Esophagus muscularis mucosa (tissue), 4 donors: ENCODE results near the gene KCNH1. TPM values are rescaled to one million over a fixed set of nuclear protein-coding genes. Genes with fewer than 3 reads are reported as not detected.
"Not testable (repeated sequence)": the region's sequence is repeated elsewhere in the genome, so short reads cannot be mapped to it uniquely, and the experiment has no call there.

Experiments
- DNase-seq: peaks from one replicate; pipeline ENCODE4 v3.0.0-alpha.2; 2017; ENCODE audit errors: extremely low spot score
- H3K27ac ChIP-seq, 4 donors: fragments of 200-600 bp; sonication (generic); replicated peaks in 1 of 4; 1 replicate in 3 of 4; 2 replicates in 1 of 4; pipeline ENCODE4 v1.5.1; 2016 to 2019; ENCODE audit warnings: mild to moderate bottlenecking in 1 of 4
- H3K27me3 ChIP-seq, 4 donors: fragments of 200-600 bp; sonication (generic); one replicate each; pipeline versions ENCODE4 v1.5.1 to v1.6.0; 2016 to 2019
- H3K36me3 ChIP-seq, 4 donors: fragments of 200-600 bp; sonication (generic); one replicate each; pipeline ENCODE4 v1.5.1; 2016 to 2019
- H3K4me1 ChIP-seq, 4 donors: fragments of 200-600 bp; sonication (generic); one replicate each; pipeline ENCODE4 v1.5.1; 2016 to 2019
- H3K4me3 ChIP-seq, 4 donors: fragments of 200-600 bp; sonication (generic); 1 replicate in 2 of 4; 2 replicates in 2 of 4; pipeline ENCODE4 v1.5.1; 2016 to 2019; ENCODE audit warnings: mild to moderate bottlenecking in 4 of 4, moderate library complexity in 1 of 4
- H3K9me3 ChIP-seq, 4 donors: fragments of 200-600 bp; sonication (generic); 1 replicate in 3 of 4; 2 replicates in 1 of 4; pipeline ENCODE4 v1.5.1; 2016 to 2019
- CTCF ChIP-seq, 3 experiments: fragments of 200-600 bp in 2 of 3; fragments of 450-650 bp in 1 of 3; sonication (generic) in 2 of 3; IDR thresholded peaks; one replicate each; pipeline ENCODE4 v1.5.1; 2017 to 2019; ENCODE audit warnings: antibody characterized with exemption in 3 of 3, mild to moderate bottlenecking in 2 of 3, moderate library complexity in 1 of 3
- EP300 ChIP-seq: sonication (generic); formaldehyde crosslinking; IDR thresholded peaks from one replicate; pipeline ENCODE4 v1.6.1; 2017; ENCODE audit warnings: antibody characterized with exemption
- POLR2A ChIP-seq: fragments of 450-650 bp; IDR thresholded peaks from one replicate; pipeline ENCODE4 v1.6.1; 2017; ENCODE audit warnings: antibody characterized with exemption, moderate library complexity, mild to moderate bottlenecking, low read depth
- POLR2AphosphoS5 ChIP-seq, 2 donors: sonication (generic); formaldehyde crosslinking; IDR thresholded peaks; one replicate each; pipeline ENCODE4 v1.6.1; 2017; ENCODE audit warnings: antibody characterized with exemption in 2 of 2
- WGBS: methylation state at CpG from one replicate; pipeline ENCODE4 v1.1.5; 2018; 5-methylcytosine and 5-hydroxymethylcytosine counted together
- intact Hi-C: fragments of 100-400 bp; cut with DNase I; formaldehyde crosslinking; loops from one replicate; pipeline ENCODE4 v1.15.1; 2023
- total RNA-seq, 4 donors: library from RNA; depleted of rRNA; stranded (reverse); fragments of >200 nt; gene quantifications; one replicate each; pipeline versions ENCODE4 v1.1.0 to v1.2.1, GENCODE V29; 2016

Gene KCNH1
- total RNA-seq, 4 donors from 2014 or later = 0.11 to 0.78 (median 0.46) TPM

DNA sequence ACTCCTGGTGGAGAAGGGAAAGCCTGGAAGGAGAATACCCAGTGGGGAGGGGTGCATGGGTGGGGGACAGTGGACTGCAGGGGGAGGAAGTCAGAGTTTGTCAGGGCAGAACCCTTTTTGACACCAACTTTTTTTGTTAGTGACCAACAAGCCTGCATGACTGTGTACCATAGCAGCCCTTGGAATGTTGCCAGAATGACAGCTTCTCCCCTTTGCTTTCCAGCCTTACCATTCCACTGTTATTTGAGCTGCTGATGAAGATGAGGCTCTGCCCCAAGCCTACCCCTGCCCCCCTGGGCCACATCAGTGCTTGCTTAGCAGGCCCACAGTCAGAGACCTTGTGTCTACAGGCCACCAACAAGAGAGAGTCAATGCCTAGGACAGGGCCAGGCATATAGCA is 464.0 kb downstream of the KCNH1 start:
- Histone ChIP-seq H3K4me1 (no peaks in the 10 kb centered on the region), H3K27me3 (no peaks in the 10 kb centered on the region), H3K4me3 (no peak overlapping the region), H3K36me3 (peaks cover 0 to 9% (median 1%) of the 10 kb centered on the region in 4 donors), H3K27ac (no peak overlapping the region), H3K9me3 (peaks cover 0 to 7% (median 2%) of the 10 kb centered on the region in 4 donors)
- DNase-seq = no peak
- TF ChIP-seq POLR2A = no peak
- TF ChIP-seq POLR2AphosphoS5 (IDR thresholded peaks at IDR 0.05) = no peak
- TF ChIP-seq CTCF (IDR thresholded peaks at IDR 0.05) = no peak
- TF ChIP-seq EP300 = no peak
- intact Hi-C loops = no loop called here

GRCh38 chr1:210663730-210664573 is 470.0 kb downstream of the KCNH1 start:
- TF ChIP-seq POLR2A (no peak), EP300 (no peak)
- Histone ChIP-seq H3K9me3 (no peaks in the 10 kb centered on the region), H3K4me1 (no peaks in the 10 kb centered on the region), H3K27me3 (no peaks in the 10 kb centered on the region), H3K36me3 (no peaks in the 10 kb centered on the region), H3K27ac (no peak overlapping the region), H3K4me3 (no peak overlapping the region)
- DNase-seq = no peak
- WGBS = 68% methylated on average over 7 of the region's 7 CpGs
- intact Hi-C loops = no loop called here

GRCh38 chr1:210662291-210663050 is 471.5 kb downstream of the KCNH1 start:
- intact Hi-C loops = no loop called here
- TF ChIP-seq POLR2AphosphoS5 (IDR thresholded peaks at IDR 0.05) (no peak), EP300 (no peak), POLR2A (no peak), CTCF (IDR thresholded peaks at IDR 0.05) (no peak)
- 90% methylated on average over 4 of the region's 4 CpGs for WGBS
- Histone ChIP-seq H3K36me3 (no peaks in the 10 kb centered on the region), H3K27ac (no peak overlapping the region), H3K4me3 (no peak overlapping the region), H3K9me3 (no peaks in the 10 kb centered on the region), H3K27me3 (no peaks in the 10 kb centered on the region), H3K4me1 (no peaks in the 10 kb centered on the region)
- no peak for DNase-seq

DNA sequence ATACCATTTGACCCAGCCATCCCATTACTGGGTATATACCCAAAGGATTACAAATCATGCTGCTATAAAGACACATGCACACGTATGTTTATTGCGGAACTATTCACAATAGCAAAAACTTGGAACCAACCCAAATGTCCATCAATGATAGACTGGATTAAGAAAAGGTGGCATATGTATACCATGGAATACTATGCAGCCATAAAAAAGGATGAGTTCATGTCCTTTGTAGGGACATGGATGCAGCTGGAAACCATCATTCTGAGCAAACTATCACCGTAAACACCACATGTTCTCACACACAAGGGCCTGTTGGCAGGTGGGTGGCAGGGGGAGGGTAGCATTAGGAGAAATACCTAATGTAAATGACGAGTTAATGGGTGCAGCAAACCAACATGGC is 472.4 kb downstream of the KCNH1 start:
- H3K4me1 ChIP-seq, H3K27ac ChIP-seq, H3K4me3 ChIP-seq, H3K36me3 ChIP-seq, DNase-seq, intact Hi-C loops, H3K9me3 ChIP-seq, H3K27me3 ChIP-seq: not testable (repeated sequence)
- WGBS = 93% methylated on average over 4 of the region's 4 CpGs

GRCh38 chr1:210657806-210658205 is 476.1 kb downstream of the KCNH1 start:
- intact Hi-C loops = no loop called here
- H3K27me3 ChIP-seq = no peaks in the 10 kb centered on the region
- TF ChIP-seq POLR2AphosphoS5 (IDR thresholded peaks at IDR 0.05) (no peak), POLR2A (no peak), CTCF (IDR thresholded peaks at IDR 0.05) (no peak), EP300 (no peak)
- 88% methylated on average over 6 of the region's 6 CpGs for WGBS
- H3K4me3 ChIP-seq = no peak overlapping the region
- no peaks in the 10 kb centered on the region for H3K36me3 ChIP-seq
- H3K9me3 ChIP-seq = no peaks in the 10 kb centered on the region
- DNase-seq = no peak
- H3K27ac ChIP-seq = no peak overlapping the region
- no peaks in the 10 kb centered on the region for H3K4me1 ChIP-seq
